HG02970 (cell line): Measurements from ENCODE around the gene CDH4.
"Not testable (repeated sequence)": the region's sequence is repeated elsewhere in the genome, so short reads cannot be mapped to it uniquely, and the experiment has no call there.

Source experiments
- ATAC-seq: cut with Tn5 transposase; IDR thresholded peaks from one replicate; pipeline ENCODE4 v1.9.1; 2021; ENCODE audit warnings: mild to moderate bottlenecking, moderate library complexity, moderate number of reproducible peaks; ENCODE audit not compliant: unreplicated experiment, low FRiP score

Gene CDH4

DNA sequence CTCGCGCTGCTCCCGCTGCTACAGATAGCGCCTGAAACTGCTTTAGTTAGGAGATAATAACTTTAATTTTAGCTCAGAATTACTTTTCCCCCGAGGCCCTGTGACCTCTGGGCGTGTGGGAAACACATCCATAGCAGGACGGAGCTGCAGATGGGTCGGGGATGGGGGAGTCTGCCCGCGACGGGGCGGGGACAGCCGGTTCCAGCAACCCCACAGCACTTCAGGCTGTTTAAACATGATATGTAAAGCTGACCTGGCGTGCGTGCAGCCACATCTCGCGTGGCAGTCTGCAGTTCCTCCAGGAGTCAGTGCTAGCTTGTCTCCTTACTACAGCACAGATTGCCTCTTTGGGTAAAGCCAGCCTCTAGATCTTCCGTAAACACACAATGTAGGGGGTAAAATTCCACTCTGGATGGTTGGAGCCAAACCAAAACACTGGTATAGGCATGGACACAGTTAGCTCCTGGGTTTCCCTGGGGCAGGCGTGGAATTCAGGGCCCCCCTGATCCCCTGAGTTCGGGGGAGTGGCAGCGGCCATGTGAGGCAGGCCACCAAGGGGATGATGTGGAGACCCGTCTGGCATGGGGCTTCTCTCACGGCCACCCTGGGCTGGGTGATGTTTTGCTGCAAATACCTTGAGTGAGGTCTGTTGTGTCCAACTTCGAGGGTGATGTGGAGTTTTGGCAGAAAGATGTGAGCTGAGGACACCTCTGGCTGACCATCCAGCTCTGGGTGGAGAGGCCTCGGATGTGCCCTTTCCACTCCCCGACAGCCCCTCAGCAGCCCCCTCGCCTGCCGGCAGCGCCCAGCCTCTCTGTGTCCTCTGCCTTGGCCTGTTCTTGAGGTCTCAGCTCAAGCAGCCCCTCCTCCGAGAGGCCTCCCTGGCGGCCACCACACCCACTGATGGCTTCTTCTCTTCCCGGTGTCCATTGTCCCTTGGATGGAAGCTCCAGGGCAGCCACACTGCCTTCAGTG, 599.2 kb downstream of the CDH4 start:
- ATAC-seq = no peak

DNA sequence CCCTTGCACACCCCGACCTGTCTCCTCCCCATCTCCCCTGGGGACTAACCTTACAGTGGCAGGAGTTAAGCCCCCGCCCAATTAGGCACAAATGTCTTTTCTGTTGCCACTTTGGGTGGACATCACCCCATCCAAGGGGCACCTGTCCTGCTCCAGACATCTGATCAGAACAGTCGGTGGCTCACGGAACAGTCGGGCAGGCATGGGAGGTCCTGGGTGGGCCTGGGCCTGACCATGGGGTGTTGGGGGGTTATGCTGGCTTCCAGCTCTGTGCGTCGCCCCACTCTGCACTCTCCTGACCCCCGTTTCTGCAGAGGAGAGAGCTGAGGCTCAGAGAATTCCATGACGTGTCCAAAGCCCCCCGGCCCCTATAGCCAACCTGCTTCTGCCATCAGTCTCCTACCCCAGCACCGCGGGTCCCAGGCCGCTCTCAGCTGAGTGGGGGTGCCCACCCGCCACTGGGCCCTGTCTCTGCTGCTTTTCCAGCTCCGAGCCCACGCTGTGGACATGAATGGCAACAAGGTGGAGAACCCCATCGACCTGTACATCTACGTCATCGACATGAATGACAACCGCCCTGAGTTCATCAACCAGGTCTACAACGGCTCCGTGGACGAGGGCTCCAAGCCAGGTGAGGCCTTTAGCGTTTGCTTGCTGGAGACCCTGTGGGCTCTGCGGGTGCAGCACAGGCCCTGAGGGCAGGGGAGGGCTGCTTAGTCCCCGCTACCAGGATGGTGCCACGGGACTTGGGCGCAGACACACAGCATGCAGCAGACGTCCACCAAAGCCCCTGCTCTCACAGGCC, 600.4 kb downstream of the CDH4 start:
- no peak for ATAC-seq

DNA sequence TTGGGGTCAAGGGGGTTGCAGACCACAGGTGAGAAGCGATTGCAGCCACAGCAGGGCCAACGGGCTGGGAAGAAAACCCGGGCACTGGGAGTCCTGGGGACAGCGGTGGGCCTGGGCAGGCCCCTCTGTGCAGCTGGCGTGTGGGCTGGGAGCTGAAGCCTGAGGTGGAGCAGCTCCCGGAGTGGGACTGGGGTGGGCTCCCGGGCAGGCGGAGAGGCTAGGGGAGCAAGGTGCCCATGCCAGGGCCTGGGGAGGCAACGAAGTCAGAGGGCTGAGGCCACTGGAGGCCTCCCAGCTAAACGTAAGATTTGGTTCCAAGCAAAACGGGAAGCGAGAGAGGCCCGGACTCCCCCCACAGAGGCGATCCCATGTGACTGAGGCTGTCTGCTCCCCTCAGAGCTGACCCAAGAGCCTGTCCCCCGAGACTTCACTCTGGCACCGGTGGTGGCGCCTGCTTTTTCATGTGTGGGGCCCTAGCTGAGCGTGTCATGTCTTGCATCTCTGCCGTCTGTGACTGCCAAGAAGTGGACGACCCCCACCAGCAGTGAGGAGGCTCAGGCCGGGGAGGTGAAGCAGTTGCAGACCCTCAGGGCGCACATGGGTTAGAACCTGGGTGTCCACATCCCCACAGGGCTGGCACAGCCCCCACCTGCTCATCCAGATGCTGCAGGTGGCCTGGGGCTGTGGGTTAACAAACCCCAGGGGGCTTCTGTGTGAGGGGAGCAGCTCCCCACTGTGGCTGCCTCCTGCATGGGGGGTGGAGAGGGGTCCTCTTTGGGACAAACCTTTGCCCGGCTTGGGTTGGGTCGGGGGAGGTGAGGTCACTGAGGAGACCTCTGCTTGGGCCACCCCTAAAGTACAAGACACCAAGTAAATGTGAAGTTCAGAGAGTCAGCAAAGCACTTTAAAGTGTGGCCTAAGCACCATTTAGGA, 601.3 kb downstream of the CDH4 start:
- no peak for ATAC-seq

DNA sequence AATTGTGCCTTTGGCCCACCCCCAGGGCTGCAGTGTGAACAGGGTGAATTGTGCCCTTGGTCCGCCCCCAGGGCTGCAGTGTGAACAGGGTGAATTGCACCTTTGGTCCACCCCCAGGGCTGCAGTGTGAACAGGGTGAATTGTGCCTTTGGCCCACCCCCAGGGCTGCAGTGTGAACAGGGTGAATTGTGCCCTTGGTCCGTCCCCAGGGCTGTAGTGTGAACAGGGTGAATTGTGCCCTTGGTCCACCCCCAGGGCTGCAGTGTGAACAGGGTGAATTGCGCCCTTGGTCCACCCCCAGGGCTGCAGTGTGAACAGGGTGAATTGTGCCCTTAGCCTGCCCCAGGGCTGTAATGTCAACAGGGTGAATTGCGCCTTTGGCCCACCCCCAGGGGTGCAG, 602.5 kb downstream of the CDH4 start:
- not testable (repeated sequence) for ATAC-seq

DNA sequence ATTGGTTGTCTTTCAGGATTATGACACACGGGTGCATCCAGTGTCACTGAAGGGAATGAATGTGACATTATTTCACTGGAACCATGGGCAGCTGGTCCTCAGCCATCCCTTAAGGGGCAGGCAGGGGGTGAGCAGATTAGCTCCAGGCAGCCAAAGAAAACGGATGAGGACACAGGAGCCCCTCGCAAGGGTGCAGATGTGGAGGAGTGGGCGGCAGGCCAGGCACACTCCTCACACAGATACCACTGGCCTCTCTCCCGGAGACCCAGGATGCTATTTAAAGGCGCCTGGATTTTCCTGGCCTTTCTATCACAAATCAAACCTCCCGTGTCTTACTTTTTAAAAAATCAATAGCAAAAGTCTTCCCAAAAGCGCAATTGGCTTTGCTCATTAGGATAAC, 603.2 kb downstream of the CDH4 start:
- ATAC-seq = no peak

DNA sequence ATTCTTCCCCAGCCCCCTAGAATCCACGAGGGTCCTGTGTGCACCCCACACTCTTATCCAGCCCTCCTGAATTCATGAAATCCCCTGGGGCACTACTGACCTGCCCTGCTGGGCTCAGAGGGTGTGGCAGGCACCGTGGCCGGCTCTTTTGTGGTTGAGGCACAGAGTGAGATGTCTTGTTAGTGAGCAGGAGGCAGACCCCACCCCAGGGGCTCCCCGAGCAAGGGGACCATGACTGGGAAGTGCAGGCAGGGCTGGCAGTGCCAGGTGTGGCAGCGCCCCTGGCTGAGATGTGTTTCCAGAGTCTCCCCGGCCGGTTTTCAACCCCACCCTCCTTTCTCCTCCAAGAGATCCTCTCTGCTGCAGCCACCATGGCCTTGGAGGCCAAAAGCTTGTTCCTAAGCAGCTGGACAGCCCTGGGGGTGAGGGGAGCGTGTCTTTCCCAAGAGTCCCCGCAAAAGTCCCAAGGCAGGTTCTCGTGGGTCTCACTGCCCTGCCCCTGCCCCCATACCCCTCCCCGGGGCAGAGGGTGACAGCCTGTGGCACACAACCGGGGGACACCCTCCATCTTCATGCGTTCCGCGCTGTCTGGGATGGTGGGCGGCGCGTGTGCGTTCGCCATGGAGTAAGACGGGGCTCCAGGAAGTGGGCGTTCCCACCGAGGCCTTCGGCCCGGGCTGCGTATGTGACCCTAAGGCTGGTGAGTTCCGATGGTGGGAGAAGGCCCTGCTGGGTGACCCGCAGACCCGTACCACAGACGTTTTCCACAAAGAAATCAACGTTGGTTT, 604.8 kb downstream of the CDH4 start:
- no peak for ATAC-seq

DNA sequence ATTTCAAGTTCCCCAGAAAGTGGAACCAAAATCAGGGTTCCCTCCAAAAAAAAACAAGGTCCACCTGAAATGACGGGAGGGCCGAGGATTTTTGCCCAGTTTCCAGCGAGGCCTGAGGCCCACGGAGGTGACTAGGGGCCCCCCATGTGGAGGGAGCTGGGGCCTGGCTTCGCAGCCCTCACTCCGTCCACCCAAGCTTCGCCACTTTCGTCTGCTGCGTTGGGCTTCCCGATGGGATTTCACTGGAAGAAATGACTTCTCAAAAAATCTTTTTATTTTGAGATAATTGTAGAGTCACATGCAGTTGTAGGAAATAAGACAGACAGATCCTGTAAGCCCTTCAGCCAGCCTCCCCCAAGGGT, 605.3 kb downstream of the CDH4 start:
- ATAC-seq = no peak

DNA sequence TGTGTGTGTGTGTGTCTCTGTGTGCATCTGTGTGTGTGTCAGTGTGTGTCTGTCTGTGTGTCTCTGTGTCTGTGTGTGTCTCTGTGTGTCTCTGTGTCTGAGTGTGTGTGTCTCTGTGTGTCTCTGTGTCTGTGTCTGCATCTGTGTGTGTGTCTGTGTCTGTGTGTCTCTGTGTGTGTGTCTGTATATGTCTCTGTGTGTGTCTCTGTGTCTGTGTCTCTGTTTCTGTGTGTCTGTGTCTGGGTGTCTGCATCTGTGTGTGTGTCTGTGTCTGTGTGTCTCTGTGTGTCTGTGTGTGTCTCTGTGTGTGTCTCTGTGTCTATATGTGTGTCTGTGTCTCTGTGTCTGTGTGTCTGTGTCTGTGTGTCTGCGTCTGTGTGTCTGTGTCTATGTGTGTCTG, 605.8 kb downstream of the CDH4 start:
- ATAC-seq = no peak

DNA sequence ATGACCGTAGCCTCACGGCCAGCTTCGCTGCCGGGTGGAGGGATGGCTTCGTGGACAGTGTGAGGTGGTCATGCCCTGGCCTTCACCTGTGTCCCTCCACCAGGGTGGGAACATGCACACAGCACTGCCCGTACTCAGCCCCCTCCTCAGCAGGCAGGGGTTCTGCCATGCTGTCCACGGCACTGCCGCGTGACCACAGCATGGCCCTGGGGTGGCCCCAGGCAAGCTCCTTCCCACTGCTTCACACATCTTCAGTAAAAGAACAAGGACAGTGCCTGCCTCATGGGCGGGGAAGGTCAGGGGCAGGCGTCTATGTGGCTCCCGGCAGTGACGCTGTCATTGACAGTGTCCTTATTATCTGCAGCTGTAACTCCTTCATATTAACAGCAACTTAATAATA, 607.7 kb downstream of the CDH4 start:
- ATAC-seq = no peak

DNA sequence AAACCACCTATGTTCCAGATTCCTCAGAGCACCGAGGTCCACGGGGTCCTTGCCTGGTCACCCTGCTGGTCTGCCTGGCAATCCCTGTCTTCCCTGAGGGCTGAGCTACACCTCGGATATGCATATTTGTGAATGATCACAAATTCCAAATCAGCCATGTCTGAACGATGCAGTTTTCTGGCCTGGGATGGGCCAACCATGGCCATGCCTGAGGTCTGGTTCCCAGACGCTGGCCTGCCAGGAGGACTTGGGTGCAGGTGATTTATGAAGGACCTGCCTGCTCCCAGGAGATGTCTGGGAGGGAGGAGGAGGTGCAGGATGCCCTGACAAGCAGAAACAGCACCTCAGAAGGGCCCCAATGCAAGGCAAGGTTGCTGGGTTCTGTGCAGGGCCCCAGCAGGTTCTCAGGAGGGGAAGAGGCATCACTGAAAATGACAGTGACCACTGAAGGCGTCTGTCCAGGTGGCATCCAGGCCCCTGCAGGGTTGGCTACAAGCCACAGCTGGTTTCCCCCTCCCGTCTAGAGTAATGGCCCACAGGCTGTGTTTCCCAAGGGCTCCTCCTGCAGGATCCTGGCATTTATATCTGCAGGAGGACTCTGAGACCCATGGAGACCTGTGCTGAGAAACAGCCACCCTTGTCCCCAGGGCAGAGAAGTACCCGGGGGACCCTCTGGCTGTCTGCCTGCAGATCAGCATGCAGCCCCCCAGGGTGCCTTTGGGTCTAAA, 608.4 kb downstream of the CDH4 start:
- no peak for ATAC-seq

DNA sequence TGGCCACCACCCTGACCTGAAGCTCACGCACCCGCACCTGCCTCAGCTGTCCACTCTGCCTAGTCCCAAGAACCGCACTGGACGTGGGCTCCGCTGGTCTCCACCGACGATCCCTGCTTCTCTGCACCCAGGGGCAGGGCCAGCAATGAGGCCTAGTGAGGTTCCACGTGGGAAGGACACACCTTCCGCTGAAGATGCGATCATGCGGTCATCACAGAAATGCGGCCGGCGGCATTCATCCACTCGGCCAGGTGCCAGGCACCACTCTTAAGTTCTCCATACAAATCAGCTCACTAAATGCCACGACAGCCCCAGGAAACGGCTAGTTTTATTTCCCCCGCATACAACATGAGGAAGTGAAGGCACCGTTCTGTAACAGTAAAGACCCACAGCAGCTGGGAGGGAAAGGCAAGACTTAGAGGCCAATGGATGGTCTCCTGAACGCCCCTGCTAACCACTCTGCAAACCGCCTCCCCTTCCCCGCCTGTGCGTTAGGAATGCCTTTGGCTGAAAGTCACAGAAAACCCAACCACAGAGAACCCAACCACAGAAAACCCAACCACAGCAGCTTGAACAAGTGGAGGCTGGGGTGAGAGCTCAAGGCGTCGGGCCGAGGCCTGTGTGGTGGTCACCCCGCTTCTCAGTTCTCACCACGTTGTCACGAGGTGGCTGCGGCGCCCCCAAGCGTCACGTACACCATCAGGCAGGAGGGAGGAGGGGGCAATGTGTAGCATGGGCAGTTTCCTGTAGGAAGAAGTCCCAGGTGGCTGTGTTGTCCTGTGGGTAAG, 609.2 kb downstream of the CDH4 start:
- ATAC-seq = no peak

DNA sequence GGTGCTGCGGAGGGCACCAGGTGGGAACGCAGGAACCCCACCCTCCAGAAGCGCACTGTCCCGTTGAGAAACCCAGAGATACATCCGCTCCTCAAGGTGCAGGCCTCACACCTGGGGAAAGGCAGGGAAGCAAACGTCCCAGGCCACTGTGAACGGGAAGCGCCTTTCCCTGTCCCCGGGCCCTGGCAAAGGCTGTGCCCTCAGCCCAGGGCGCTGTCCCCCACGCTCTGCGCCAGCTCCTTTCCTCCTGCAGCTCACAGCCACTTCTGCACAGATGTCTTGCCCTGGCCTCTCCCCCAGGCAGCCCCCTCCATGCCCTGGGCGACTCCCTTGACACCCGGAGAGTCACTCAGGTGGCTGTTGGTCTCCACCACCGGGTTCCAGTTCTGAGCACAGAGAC, 609.8 kb downstream of the CDH4 start:
- no peak for ATAC-seq

DNA sequence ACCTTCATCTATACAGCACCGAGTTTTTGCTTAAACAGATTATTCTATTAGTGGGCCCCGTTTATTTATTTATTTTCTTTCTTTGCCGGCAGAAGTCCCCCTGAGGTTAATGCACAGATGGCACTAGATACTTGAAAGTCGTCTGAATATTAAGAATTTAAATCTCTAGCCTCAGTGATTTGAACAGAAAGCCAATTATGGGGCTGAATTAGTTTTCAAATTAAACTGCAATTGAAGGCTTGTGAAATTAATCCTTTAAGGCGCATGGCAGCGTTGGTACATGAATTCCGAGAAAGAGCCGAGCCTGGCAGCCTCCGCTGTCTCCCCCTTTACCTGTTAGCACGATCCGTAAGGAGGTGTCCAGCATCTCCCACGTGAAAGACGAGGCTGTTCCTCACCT, 610.8 kb downstream of the CDH4 start:
- no peak for ATAC-seq

DNA sequence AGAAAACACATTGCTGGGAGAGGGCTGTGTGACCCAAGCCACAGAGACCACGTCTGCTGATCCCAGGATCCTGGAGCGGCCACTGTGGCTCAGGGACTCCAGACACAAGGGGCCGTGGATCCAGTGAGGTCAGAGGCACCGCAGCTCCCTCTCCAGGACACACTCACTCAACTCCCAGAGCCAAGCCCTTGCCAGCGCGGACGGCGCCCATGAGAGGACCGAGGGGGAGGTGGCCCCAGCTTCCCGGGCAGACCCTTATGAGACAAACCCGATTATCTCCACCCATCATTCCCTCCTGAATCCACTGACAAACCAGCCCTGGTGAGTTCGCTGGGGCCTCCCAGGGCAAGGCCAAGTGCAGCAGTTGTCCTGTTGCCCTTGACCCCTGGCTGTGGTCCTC, 612.4 kb downstream of the CDH4 start:
- no peak for ATAC-seq

DNA sequence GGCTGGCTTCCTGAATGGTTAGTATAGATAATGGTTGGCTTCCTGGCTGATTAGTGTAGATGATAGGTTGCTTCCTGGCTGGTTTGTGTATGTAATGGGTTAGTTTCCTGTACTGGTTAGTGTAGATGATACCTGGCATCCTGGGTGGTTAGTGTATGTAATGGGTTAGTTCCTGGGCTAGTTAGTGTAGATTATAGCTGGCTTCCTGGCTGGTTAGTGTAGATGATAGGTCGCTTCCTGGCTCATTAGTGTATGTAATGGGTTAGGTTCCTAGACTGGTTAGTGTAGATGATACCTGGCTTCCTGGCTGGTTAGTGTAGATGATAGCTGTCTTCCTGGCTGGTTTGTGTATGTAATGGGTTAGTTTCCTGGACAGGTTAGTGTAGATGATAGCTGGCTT, 613.3 kb downstream of the CDH4 start:
- no peak for ATAC-seq

DNA sequence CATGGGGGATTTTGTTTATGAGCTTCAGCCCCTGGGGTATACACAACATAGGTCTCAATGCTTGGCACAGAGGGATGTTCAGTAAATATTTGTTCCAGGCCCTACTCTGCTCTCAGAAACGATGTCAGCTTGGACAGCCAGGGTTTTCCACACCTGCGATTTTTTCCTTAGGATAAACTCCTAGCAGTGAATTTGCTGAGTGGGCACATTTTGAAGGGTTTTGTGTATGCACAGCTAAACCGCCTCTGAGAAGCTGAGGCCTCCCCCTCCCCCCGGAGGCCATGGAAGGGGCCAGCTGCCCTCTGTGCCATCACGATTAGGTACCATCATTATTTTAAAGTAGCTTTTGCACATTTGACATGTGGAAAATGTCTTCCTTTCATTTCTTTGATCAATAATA, 614.1 kb downstream of the CDH4 start:
- ATAC-seq = no peak

DNA sequence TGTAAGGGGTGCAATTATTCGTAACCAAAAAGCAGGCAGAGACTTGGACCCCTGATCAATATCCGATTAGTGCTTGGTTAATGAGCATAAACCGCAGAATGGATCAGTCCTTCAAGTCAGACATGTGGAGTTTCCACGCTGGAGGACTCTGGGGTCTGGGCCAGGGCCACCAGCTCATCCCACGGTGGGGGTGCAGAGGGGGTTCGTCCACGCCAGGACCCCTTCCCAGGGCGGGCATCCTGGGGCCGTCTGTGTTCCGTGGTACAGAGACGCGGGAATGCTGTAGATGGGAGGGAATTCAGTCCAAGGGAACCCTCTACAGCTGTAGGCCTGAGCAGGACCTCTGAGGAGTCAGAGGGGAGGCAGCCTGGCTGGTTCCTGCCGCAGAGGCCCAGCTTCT, 615.9 kb downstream of the CDH4 start:
- ATAC-seq = no peak

DNA sequence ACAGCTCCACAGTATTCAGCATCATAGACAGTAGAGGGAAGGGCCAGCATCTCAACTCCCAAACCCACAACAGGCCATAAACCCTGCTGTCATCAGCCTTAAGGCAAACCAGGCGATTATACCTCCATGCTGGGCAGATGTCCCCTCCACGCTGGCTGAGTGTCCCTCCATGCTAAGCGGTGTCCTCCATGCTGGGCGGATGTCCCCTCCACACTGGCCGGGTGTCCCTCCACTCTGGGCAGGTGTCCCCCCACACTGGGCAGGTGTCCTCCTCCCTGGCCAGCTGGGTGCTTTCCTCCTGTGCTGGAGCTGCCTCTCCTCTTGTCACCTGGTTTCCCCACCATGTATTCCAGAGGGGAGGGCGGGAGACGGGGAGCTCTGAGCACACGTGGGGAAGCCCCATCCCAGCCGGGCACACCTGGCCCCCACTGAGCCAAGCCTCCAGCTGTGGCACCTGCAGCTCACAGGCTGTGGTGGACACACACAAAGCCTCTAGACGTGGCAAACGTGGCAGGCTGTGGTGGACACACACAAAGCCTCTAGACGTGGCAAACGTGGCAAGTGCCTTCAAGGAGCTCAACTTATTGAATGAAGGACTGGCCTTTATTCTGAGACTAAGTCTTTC, 616.5 kb downstream of the CDH4 start:
- no peak for ATAC-seq
